OCI-LY3 (cell line): ENCODE results near the gene BORCS6.

Experiments used
- EZH2phosphoT487 ChIP-seq: fragments of 200-600 bp; shearing (Covaris generic); IDR thresholded peaks from 2 replicates; pipeline ENCODE4 v1.6.1; 2018; ENCODE audit warnings: antibody characterized with exemption, mixed run types, low read depth
- TF ChIP-seq, protein P1 (sequence below): fragments of 200-600, 300-600 bp; sonication (generic); IDR thresholded peaks from 2 replicates; pipeline ENCODE4 v1.5.1; 2014; ENCODE audit warnings: antibody characterized with exemption, low read length, low read depth

GRCh38 chr17:8142158-8142886 is 47.7 kb downstream of the BORCS6 start:
- TF ChIP-seq, protein P1, sequence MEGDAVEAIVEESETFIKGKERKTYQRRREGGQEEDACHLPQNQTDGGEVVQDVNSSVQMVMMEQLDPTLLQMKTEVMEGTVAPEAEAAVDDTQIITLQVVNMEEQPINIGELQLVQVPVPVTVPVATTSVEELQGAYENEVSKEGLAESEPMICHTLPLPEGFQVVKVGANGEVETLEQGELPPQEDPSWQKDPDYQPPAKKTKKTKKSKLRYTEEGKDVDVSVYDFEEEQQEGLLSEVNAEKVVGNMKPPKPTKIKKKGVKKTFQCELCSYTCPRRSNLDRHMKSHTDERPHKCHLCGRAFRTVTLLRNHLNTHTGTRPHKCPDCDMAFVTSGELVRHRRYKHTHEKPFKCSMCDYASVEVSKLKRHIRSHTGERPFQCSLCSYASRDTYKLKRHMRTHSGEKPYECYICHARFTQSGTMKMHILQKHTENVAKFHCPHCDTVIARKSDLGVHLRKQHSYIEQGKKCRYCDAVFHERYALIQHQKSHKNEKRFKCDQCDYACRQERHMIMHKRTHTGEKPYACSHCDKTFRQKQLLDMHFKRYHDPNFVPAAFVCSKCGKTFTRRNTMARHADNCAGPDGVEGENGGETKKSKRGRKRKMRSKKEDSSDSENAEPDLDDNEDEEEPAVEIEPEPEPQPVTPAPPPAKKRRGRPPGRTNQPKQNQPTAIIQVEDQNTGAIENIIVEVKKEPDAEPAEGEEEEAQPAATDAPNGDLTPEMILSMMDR = no peak
- TF ChIP-seq EZH2phosphoT487 = no peak
